Thyroid gland (tissue), 4 donors: ENCODE results near the gene CLEC12A. TPM values are rescaled to one million over a fixed set of nuclear protein-coding genes. Genes with fewer than 3 reads are reported as not detected.

Source experiments
- DNase-seq, 2 donors: peaks; one replicate each; pipeline ENCODE4 v3.0.0-alpha.2; 2019
- H3K27ac ChIP-seq, 3 donors: fragments of 200-600 bp; sonication (generic); 1 replicate in 2 of 3; 2 replicates in 1 of 3; pipeline ENCODE4 v1.5.1; 2016 to 2019; ENCODE audit warnings: mild to moderate bottlenecking in 1 of 3, moderate library complexity in 1 of 3
- H3K27me3 ChIP-seq: fragments of 200-600 bp; sonication (generic); one replicate; pipeline ENCODE4 v1.5.1; 2019
- H3K36me3 ChIP-seq, 2 donors: fragments of 200-600 bp; sonication (generic); one replicate each; pipeline ENCODE4 v1.5.1; 2016 to 2019
- H3K4me1 ChIP-seq, 2 donors: fragments of 200-600 bp; sonication (generic); one replicate each; pipeline ENCODE4 v1.5.1; 2017 to 2019
- H3K4me3 ChIP-seq, 3 donors: fragments of 200-600 bp; sonication (generic); replicated peaks in 1 of 3; 1 replicate in 2 of 3; 2 replicates in 1 of 3; pipeline ENCODE4 v1.5.1; 2016; ENCODE audit warnings: mild to moderate bottlenecking in 1 of 3
- H3K9me3 ChIP-seq: fragments of 200-600 bp; sonication (generic); one replicate; pipeline ENCODE4 v1.5.1; 2017
- POLR2A ChIP-seq, 2 donors: fragments of 450-650 bp; IDR thresholded peaks; one replicate each; pipeline ENCODE4 v1.6.1; 2017; ENCODE audit warnings: antibody characterized with exemption in 2 of 2, mild to moderate bottlenecking in 2 of 2, moderate library complexity in 1 of 2
- WGBS, 2 donors: methylation state at CpG; one replicate each; pipeline ENCODE4 v1.1.5; 2017; 5-methylcytosine and 5-hydroxymethylcytosine counted together
- intact Hi-C: fragments of 100-400 bp; cut with DNase I; formaldehyde crosslinking; loops from one replicate; pipeline ENCODE4 v1.15.1; 2023
- total RNA-seq, 4 donors: library from RNA; depleted of rRNA; stranded (reverse); fragments of >200 nt; gene quantifications; one replicate each; pipeline ENCODE4 v1.2.3, GENCODE V29; 2016
- TF ChIP-seq, protein P1 (sequence below), 6 experiments: fragments of 200-600 bp in 3 of 6; fragments of 450-650 bp in 3 of 6; sonication (generic) in 3 of 6; IDR thresholded peaks; one replicate each; pipeline ENCODE4 v1.5.1; 2016 to 2019; ENCODE audit warnings: antibody characterized with exemption in 6 of 6, mild to moderate bottlenecking in 2 of 6, inconsistent platforms in 1 of 6, moderate library complexity in 1 of 6

The CLEC12A gene
- total RNA-seq, 4 donors from 2014 or later: 0.22 TPM; not detected in 3

DNA sequence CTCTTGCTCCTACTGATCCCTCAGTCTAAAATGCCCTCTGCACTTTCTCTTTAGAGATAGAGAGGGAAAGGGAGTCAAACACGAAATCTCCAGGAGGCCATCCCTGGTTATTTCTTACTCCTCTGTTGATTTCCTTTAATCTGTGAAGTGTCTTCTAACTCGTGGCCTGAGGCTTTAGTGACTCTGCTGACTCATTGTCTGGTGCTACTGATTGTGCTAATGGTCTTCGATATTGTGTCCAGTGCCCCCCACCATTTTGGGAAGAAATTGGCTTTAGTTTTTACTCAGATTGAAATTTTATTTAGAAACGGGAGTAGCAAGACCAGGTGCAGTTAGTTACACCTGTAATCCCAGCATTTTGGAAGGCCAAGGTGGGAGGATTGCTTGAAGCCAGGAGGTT, 60.1 kb downstream of the CLEC12A start:
- Histone ChIP-seq H3K4me1 (no peaks in the 10 kb centered on the region), H3K4me3 (no peak overlapping the region), H3K27me3 (no peaks in the 10 kb centered on the region), H3K9me3 (no peaks in the 10 kb centered on the region), H3K27ac (no peak overlapping the region), H3K36me3 (no peaks in the 10 kb centered on the region)
- TF ChIP-seq, protein P1, sequence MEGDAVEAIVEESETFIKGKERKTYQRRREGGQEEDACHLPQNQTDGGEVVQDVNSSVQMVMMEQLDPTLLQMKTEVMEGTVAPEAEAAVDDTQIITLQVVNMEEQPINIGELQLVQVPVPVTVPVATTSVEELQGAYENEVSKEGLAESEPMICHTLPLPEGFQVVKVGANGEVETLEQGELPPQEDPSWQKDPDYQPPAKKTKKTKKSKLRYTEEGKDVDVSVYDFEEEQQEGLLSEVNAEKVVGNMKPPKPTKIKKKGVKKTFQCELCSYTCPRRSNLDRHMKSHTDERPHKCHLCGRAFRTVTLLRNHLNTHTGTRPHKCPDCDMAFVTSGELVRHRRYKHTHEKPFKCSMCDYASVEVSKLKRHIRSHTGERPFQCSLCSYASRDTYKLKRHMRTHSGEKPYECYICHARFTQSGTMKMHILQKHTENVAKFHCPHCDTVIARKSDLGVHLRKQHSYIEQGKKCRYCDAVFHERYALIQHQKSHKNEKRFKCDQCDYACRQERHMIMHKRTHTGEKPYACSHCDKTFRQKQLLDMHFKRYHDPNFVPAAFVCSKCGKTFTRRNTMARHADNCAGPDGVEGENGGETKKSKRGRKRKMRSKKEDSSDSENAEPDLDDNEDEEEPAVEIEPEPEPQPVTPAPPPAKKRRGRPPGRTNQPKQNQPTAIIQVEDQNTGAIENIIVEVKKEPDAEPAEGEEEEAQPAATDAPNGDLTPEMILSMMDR (IDR thresholded peaks at IDR 0.05): no peak
- no peak for TF ChIP-seq POLR2A (IDR thresholded peaks at IDR 0.05)
- WGBS, 2 donors: 73 to 83% methylated on average over 4 of the region's 4 CpGs
- no peak for DNase-seq
- intact Hi-C loops: loop anchor here (10.0 kb wide), 1 partner anchor 103 kb away; the partner anchor contains the start of gene CLEC7A

DNA sequence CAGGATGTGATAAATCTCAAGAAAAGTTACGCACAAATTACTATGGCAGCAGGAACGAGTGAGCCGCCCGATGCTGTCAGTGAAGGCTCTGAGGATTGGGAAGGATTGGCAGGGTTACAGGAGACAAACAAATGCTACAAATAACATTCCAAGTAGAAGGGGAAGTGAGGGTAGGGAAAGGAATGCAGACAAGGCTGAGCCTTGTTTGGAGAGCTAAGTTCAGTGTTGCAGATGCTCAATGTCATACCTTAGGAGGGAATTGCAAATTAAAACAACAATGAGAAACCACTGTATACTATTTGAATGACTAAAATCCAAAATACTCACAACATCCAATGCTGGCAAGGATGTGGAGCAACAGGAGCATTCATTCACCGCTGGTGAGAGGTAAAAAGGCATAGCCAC, 60.6 kb downstream of the CLEC12A start:
- WGBS, 2 donors: 77 to 81% methylated on average over 5 of the region's 5 CpGs
- TF ChIP-seq, protein P1 (IDR thresholded peaks at IDR 0.05): no peak
- no peak for TF ChIP-seq POLR2A (IDR thresholded peaks at IDR 0.05)
- no peak overlapping the region for H3K4me3 ChIP-seq
- H3K9me3 ChIP-seq: no peaks in the 10 kb centered on the region
- no peak overlapping the region for H3K27ac ChIP-seq
- no peaks in the 10 kb centered on the region for H3K27me3 ChIP-seq
- no peaks in the 10 kb centered on the region for H3K4me1 ChIP-seq
- no peak for DNase-seq
- intact Hi-C loops: loop anchor here (10.0 kb wide), 1 partner anchor 103 kb away; the partner anchor contains the start of gene CLEC7A
- H3K36me3 ChIP-seq: no peaks in the 10 kb centered on the region

DNA sequence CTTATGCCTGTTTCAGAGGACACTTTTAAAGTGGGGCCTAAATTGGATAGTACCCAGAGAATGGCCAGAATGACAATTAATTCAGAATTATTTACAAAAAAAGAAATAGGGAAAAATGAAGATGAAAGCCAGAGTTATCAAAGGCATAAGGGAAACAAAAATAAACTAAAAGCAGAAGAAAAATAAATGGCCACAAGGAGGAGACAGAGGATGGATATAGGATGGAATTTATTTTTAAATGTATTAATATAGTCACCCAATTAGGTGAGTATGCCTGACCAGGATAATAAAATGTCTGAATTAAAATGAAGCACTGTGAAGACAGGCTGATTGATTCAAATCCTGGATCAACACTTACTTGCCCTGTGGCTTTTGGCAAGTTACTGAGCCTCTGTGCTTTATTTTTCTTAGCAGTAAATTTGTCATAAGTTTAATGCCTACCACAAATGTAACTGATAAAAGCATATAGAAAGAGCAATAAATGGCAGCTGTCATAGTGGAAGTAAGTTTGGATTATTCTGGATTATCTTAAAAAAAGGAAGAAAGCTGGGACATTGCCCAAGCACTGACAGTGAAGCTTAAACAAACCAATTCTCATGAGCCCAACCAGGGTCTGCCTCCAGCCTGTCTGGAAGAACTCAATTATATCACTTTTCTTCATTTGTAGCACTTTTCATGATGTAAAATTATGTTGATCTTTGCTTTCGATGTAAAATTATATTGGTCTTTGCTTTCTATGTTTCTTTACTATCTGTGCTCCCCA, 62.8 kb downstream of the CLEC12A start:
- no peak overlapping the region for H3K27ac ChIP-seq
- H3K9me3 ChIP-seq: no peaks in the 10 kb centered on the region
- H3K4me3 ChIP-seq: no peak overlapping the region
- intact Hi-C loops: loop anchor here (10.0 kb wide), 1 partner anchor 101 kb away; the partner anchor contains the start of gene CLEC7A
- 74 to 81% methylated on average over 1 of the region's 1 CpG for WGBS, 2 donors
- TF ChIP-seq, protein P1 (IDR thresholded peaks at IDR 0.05): peak in 2 of 6 experiments; percentile 15 to 36
- TF ChIP-seq POLR2A (IDR thresholded peaks at IDR 0.05): no peak
- H3K36me3 ChIP-seq: no peaks in the 10 kb centered on the region
- H3K27me3 ChIP-seq: no peaks in the 10 kb centered on the region
- DNase-seq: no peak
- H3K4me1 ChIP-seq: no peaks in the 10 kb centered on the region

Other genes starting within 250 kb of the CLEC12A start
- gene CLECL1, start 238.3 kb upstream of the CLEC12A start, total RNA-seq: not detected
- 10 to 100 TPM in 1 of 4 donors, 1 to 10 TPM in 3; 5.0 to 18.2 (median 6.2) TPM for gene CD69, start 210.5 kb upstream of the CLEC12A start, total RNA-seq
- 1 to 10 TPM in 1 of 4 donors, under 1 TPM in 1, not detected in 2; 0.78 to 1.0 TPM for gene KLRF1, start 143.9 kb upstream of the CLEC12A start, total RNA-seq
- 10 to 100 TPM in 3 of 4 donors, 1 to 10 TPM in 1; 7.3 to 25.2 (median 16.7) TPM for gene CLEC2B, start 102.1 kb upstream of the CLEC12A start, total RNA-seq
- gene KLRF2, start 89.9 kb upstream of the CLEC12A start, total RNA-seq: not detected
- gene CLEC2A, start 39.0 kb upstream of the CLEC12A start, total RNA-seq: not detected
- not detected for gene CLEC1B, start 27.7 kb downstream of the CLEC12A start, total RNA-seq
- under 1 TPM in 1 of 4 donors, not detected in 3; 0.54 TPM for gene CLEC12B, start 39.2 kb downstream of the CLEC12A start, total RNA-seq
- not detected for gene CLEC9A, start 59.3 kb downstream of the CLEC12A start, total RNA-seq
- gene CLEC1A, start 127.6 kb downstream of the CLEC12A start, total RNA-seq: 1 to 10 TPM; 2.5 to 9.7 (median 5.2) TPM
- 1 to 10 TPM; 2.7 to 9.4 (median 5.2) TPM for gene CLEC7A, start 158.8 kb downstream of the CLEC12A start, total RNA-seq
- 1 to 10 TPM in 2 of 4 donors, under 1 TPM in 2; 0.33 to 2.4 (median 0.87) TPM for gene OLR1, start 200.7 kb downstream of the CLEC12A start, total RNA-seq
- not detected for gene TMEM52B, start 207.6 kb downstream of the CLEC12A start, total RNA-seq
- gene GABARAPL1, start 241.5 kb downstream of the CLEC12A start, total RNA-seq: 100 to 1,000 TPM; 115 to 216 (median 148) TPM